ENCODE results near the gene SPIB. TPM values are rescaled to one million over a fixed set of nuclear protein-coding genes. Genes with fewer than 3 reads are reported as not detected.

SPIB gene
- 0.50 and 0.51 TPM in 2 replicates for total RNA-seq (2022)
- Bru-seq, nascent RNA, result percentile 7 among the genes with signal in this experiment
- percentile 33 among the genes with signal in this experiment for BruChase-seq, experiment 1, labeled RNA remaining after a 2-hour chase
- BruChase-seq, experiment 2, labeled RNA remaining after a 6-hour chase, result percentile 38 among the genes with signal in this experiment
- long read RNA-seq, result 0 reads

GRCh38 chr19:50418176-50419021, at the start of gene SPIB:
Gene SPIB (plus strand): TSS chr19:50418938. CDS start chr19:50418963, 25 bp downstream.
- Histone ChIP-seq H3K36me3 (ENCODE audit: control insufficient read depth, insufficient read depth, low read length) (peaks cover 3% of the 10 kb centered on the region; the same call in 1 of the 2 replicates), H3K27me3 (replicated peaks; ENCODE audit: control insufficient read depth, insufficient read depth, low read length) (no peaks in the 10 kb centered on the region), H3K9me3 (no peaks in the 10 kb centered on the region), H3K4me3 (ENCODE audit: low read depth, low read length) (no peak within 1 kb of the TSS), H3K4me1 (peaks cover 9% of the 10 kb centered on the region; the same call in 1 of the 2 replicates)
- H3K27ac Mint-ChIP-seq (ENCODE audit: unreplicated experiment), result no peak within 1 kb of the TSS
- intact Hi-C loops (cut with micrococcal nuclease; ENCODE audit: unreplicated experiment), result no loop called here
- ChIA-PET POLR2A (no interaction called here), CTCF (interaction anchor here (0.6 kb wide), 1 partner anchor 90 kb away, joined by 4 read pairs; no protein-coding TSS in a partner anchor)
- BruUV-seq (replicated peaks), result no TSS peak
- no peaks in the 10 kb centered on the region for H3K27me3 Mint-ChIP-seq (ENCODE audit: insufficient read depth, unreplicated experiment)
- H3K4me1 Mint-ChIP-seq (ENCODE audit: low read depth, unreplicated experiment), result peaks cover 17% of the 10 kb centered on the region
- no peak for TF ChIP-seq CTCF (IDR thresholded peaks at IDR 0.05; ENCODE audit: insufficient read depth in 1 of 2, low read depth in 1 of 2, low read length in 1 of 2, severe bottlenecking in 1 of 2, unreplicated experiment in 1 of 2)
- H3K4me3 Mint-ChIP-seq (ENCODE audit: unreplicated experiment), result no peak within 1 kb of the TSS
- H3K9me3 Mint-ChIP-seq (ENCODE audit: unreplicated experiment), result no peaks in the 10 kb centered on the region
- DNase-seq, result no peak
- peaks cover 30% of the 10 kb centered on the region for H3K36me3 Mint-ChIP-seq (ENCODE audit: insufficient read depth, unreplicated experiment)

- ChIA-PET CTCF (no interaction called here), POLR2A (no interaction called here)
- no peaks in the 10 kb centered on the region for H3K4me1 ChIP-seq
- Mint-ChIP-seq H3K36me3 (ENCODE audit: insufficient read depth, unreplicated experiment) (peaks cover 15% of the 10 kb centered on the region), H3K4me1 (ENCODE audit: low read depth, unreplicated experiment) (peaks cover 9% of the 10 kb centered on the region), H3K9me3 (ENCODE audit: unreplicated experiment) (no peaks in the 10 kb centered on the region), H3K27ac (ENCODE audit: unreplicated experiment) (no peak overlapping the region), H3K4me3 (ENCODE audit: unreplicated experiment) (no peak overlapping the region), H3K27me3 (ENCODE audit: insufficient read depth, unreplicated experiment) (no peaks in the 10 kb centered on the region)
- intact Hi-C loops (cut with micrococcal nuclease; ENCODE audit: unreplicated experiment), result no loop called here
- no peaks in the 10 kb centered on the region for H3K9me3 ChIP-seq
- H3K4me3 ChIP-seq (ENCODE audit: low read depth, low read length), result no peak overlapping the region
- no TSS peak for BruUV-seq (replicated peaks)
- no peaks in the 10 kb centered on the region for H3K36me3 ChIP-seq (ENCODE audit: control insufficient read depth, insufficient read depth, low read length)
- no peaks in the 10 kb centered on the region for H3K27me3 ChIP-seq (replicated peaks; ENCODE audit: control insufficient read depth, insufficient read depth, low read length)
- no peak for DNase-seq
- no peak for TF ChIP-seq CTCF (IDR thresholded peaks at IDR 0.05; ENCODE audit: insufficient read depth in 1 of 2, low read depth in 1 of 2, low read length in 1 of 2, severe bottlenecking in 1 of 2, unreplicated experiment in 1 of 2)
Measured at GRCh38 chr19:50371914-50372475, 46.7 kb upstream of the SPIB start.
